Parathyroid adenoma (tissue), 2 donors: ENCODE data around the gene FOXJ3.

Experiments
- H2AFZ ChIP-seq: fragments of 300-600 bp; sonication (generic); one replicate; pipeline ENCODE4 v1.7.0; 2017; ENCODE audit warnings: antibody characterized with exemption, mild to moderate bottlenecking
- H3K27ac ChIP-seq: fragments of 300-600 bp; sonication (generic); one replicate; pipeline ENCODE4 v1.7.0; 2017
- H3K27me3 ChIP-seq: fragments of 300-600 bp; sonication (generic); one replicate; pipeline ENCODE4 v1.7.0; 2017; ENCODE audit warnings: low read length; ENCODE audit not compliant: control insufficient read depth, insufficient read depth
- H3K36me3 ChIP-seq: fragments of 300-600 bp; sonication (generic); one replicate; pipeline ENCODE4 v1.7.0; 2017; ENCODE audit warnings: low read length; ENCODE audit not compliant: control insufficient read depth, insufficient read depth
- H3K4me1 ChIP-seq: fragments of 300-600 bp; sonication (generic); one replicate; pipeline ENCODE4 v1.7.0; 2017; ENCODE audit warnings: control low read depth
- H3K4me2 ChIP-seq: fragments of 300-600 bp; sonication (generic); one replicate; pipeline ENCODE4 v1.7.0; 2017; ENCODE audit warnings: low read length
- H3K4me3 ChIP-seq: fragments of 300-600 bp; sonication (generic); one replicate; pipeline ENCODE4 v1.7.0; 2017; ENCODE audit warnings: low read depth, low read length
- H3K79me2 ChIP-seq: fragments of 300-600 bp; sonication (generic); one replicate; pipeline ENCODE4 v1.7.0; 2017; ENCODE audit warnings: control low read depth
- H3K9ac ChIP-seq: fragments of 300-600 bp; sonication (generic); one replicate; pipeline ENCODE4 v1.7.0; 2017; ENCODE audit warnings: mild to moderate bottlenecking
- H3K9me3 ChIP-seq: fragments of 300-600 bp; sonication (generic); one replicate; pipeline ENCODE4 v1.7.0; 2017; ENCODE audit warnings: low read length; ENCODE audit not compliant: control insufficient read depth
- TF ChIP-seq, protein P1 (sequence below): fragments of 300-600 bp; sonication (generic); IDR thresholded peaks from one replicate; pipeline ENCODE4 v1.7.0; 2017; ENCODE audit warnings: antibody characterized with exemption, mild to moderate bottlenecking
- donor health status: primary hyperparathyroidism.

FOXJ3 gene

GRCh38 chr1:42158189-42158588 lies 176.8 kb downstream of the FOXJ3 start:
- H3K4me2 ChIP-seq: no peak overlapping the region
- H3K27me3 ChIP-seq: no peaks in the 10 kb centered on the region
- TF ChIP-seq, protein P1, sequence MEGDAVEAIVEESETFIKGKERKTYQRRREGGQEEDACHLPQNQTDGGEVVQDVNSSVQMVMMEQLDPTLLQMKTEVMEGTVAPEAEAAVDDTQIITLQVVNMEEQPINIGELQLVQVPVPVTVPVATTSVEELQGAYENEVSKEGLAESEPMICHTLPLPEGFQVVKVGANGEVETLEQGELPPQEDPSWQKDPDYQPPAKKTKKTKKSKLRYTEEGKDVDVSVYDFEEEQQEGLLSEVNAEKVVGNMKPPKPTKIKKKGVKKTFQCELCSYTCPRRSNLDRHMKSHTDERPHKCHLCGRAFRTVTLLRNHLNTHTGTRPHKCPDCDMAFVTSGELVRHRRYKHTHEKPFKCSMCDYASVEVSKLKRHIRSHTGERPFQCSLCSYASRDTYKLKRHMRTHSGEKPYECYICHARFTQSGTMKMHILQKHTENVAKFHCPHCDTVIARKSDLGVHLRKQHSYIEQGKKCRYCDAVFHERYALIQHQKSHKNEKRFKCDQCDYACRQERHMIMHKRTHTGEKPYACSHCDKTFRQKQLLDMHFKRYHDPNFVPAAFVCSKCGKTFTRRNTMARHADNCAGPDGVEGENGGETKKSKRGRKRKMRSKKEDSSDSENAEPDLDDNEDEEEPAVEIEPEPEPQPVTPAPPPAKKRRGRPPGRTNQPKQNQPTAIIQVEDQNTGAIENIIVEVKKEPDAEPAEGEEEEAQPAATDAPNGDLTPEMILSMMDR: no peak
- H3K36me3 ChIP-seq: no peaks in the 10 kb centered on the region
- H3K9me3 ChIP-seq: no peaks in the 10 kb centered on the region
- no peaks in the 10 kb centered on the region for H3K4me1 ChIP-seq
- no peak overlapping the region for H2AFZ ChIP-seq
- H3K79me2 ChIP-seq: no peaks in the 10 kb centered on the region
- no peak overlapping the region for H3K9ac ChIP-seq
- H3K4me3 ChIP-seq: no peak overlapping the region
- H3K27ac ChIP-seq: no peak overlapping the region

- no peak overlapping the region for H3K4me2 ChIP-seq
- TF ChIP-seq, protein P1: no peak
- H3K9ac ChIP-seq: no peak overlapping the region
- no peaks in the 10 kb centered on the region for H3K27me3 ChIP-seq
- no peaks in the 10 kb centered on the region for H3K9me3 ChIP-seq
- H3K4me3 ChIP-seq: no peak overlapping the region
- H3K79me2 ChIP-seq: no peaks in the 10 kb centered on the region
- H3K27ac ChIP-seq: no peak overlapping the region
- H3K4me1 ChIP-seq: no peaks in the 10 kb centered on the region
- no peak overlapping the region for H2AFZ ChIP-seq
- no peaks in the 10 kb centered on the region for H3K36me3 ChIP-seq
Measured at GRCh38 chr1:42157667-42158066, 177.4 kb downstream of the FOXJ3 start.

DNA sequence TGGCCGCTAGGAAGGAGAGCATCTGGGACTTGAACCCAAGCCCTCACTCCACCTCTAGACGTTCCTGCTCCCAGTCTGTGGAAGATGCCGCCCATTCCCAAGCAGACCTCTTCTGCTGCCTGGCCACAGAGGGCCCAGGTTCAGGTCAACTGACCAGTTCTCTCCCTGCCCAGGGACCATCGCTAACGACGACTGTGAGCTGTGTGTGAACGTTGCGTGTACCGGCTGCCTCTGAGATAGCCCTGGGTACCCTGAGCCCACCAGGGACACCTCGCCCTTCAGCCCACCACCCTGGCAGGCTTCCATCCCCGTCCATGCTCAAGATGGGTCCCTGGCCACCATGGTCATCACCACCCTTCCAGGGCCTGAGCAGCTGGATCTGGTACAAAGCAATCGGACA lies 179.7 kb downstream of the FOXJ3 start:
- Histone ChIP-seq H3K27ac (no peak overlapping the region), H3K4me1 (no peaks in the 10 kb centered on the region), H3K27me3 (no peaks in the 10 kb centered on the region), H2AFZ (no peak overlapping the region), H3K36me3 (no peaks in the 10 kb centered on the region), H3K79me2 (no peaks in the 10 kb centered on the region), H3K4me3 (no peak overlapping the region), H3K9ac (no peak overlapping the region), H3K9me3 (no peaks in the 10 kb centered on the region), H3K4me2 (no peak overlapping the region)
- TF ChIP-seq, protein P1: no peak

GRCh38 chr1:42154685-42155084 lies 180.3 kb downstream of the FOXJ3 start:
- no peak overlapping the region for H3K9ac ChIP-seq
- H2AFZ ChIP-seq: no peak overlapping the region
- no peaks in the 10 kb centered on the region for H3K4me1 ChIP-seq
- no peaks in the 10 kb centered on the region for H3K9me3 ChIP-seq
- TF ChIP-seq, protein P1: no peak
- no peak overlapping the region for H3K4me3 ChIP-seq
- no peaks in the 10 kb centered on the region for H3K36me3 ChIP-seq
- H3K79me2 ChIP-seq: no peaks in the 10 kb centered on the region
- no peak overlapping the region for H3K4me2 ChIP-seq
- no peak overlapping the region for H3K27ac ChIP-seq
- H3K27me3 ChIP-seq: no peaks in the 10 kb centered on the region

GRCh38 chr1:42153624-42154023 lies 181.4 kb downstream of the FOXJ3 start:
- no peaks in the 10 kb centered on the region for H3K79me2 ChIP-seq
- no peaks in the 10 kb centered on the region for H3K36me3 ChIP-seq
- H3K9me3 ChIP-seq: no peaks in the 10 kb centered on the region
- H3K4me2 ChIP-seq: no peak overlapping the region
- H3K4me1 ChIP-seq: no peaks in the 10 kb centered on the region
- TF ChIP-seq, protein P1: no peak
- no peaks in the 10 kb centered on the region for H3K27me3 ChIP-seq
- no peak overlapping the region for H3K27ac ChIP-seq
- H3K9ac ChIP-seq: no peak overlapping the region
- H2AFZ ChIP-seq: no peak overlapping the region
- no peak overlapping the region for H3K4me3 ChIP-seq
